Motor neuron (in vitro differentiated cells): ENCODE measurements around the gene SPACDR. TPM values are rescaled to one million over a fixed set of nuclear protein-coding genes. Genes with fewer than 3 reads are reported as not detected.
"Not testable (repeated sequence)": the region's sequence is repeated elsewhere in the genome, so short reads cannot be mapped to it uniquely, and the experiment has no call there.

Experiments
- ATAC-seq, 8 experiments: fragments of 200-7000 bp; cut with Tn5 transposase; replicated peaks in 6 of 8; 2 replicates each; pipeline ENCODE4 v1.8.0; 2021; ENCODE audit warnings: mild to moderate bottlenecking in 8 of 8, moderate library complexity in 8 of 8
- H3K27ac ChIP-seq, 2 donors: fragments of 250-450 bp; sonication (Bioruptor Pico); 2 replicates each; pipeline ENCODE4 v1.9.0; 2021; ENCODE audit warnings: antibody characterized with exemption in 2 of 2, mild to moderate bottlenecking in 2 of 2, moderate library complexity in 1 of 2
- H3K4me1 ChIP-seq, 2 donors: fragments of 250-450 bp; sonication (Bioruptor Pico); replicated peaks in 1 of 2; 2 replicates each; pipeline ENCODE4 v1.6.1; 2021; ENCODE audit warnings: antibody characterized with exemption in 2 of 2, mild to moderate bottlenecking in 2 of 2, moderate library complexity in 1 of 2
- H3K4me3 ChIP-seq, 5 donors: fragments of 250-450 bp; sonication (Bioruptor Pico); 2 replicates each; pipeline ENCODE4 v1.9.0; 2021; ENCODE audit warnings: antibody characterized with exemption in 5 of 5, mild to moderate bottlenecking in 5 of 5, moderate library complexity in 4 of 5
- WGBS, 10 experiments: fragments of 450-650 bp; shearing (Covaris generic); methylation state at CpG; one replicate each; pipeline ENCODE4 v1.0.0; 2022; 5-methylcytosine and 5-hydroxymethylcytosine counted together
- in situ Hi-C, 9 experiments: fragments of 400-800 bp; cut with MboI; loops; one replicate each; pipeline ENCODE4 v1.15.0; 2021; ENCODE audit warnings: low sequenced_read_pairs in 9 of 9, low pct_unique_long_range_greater_than_20kb in 2 of 9; ENCODE audit not compliant: unreplicated experiment in 9 of 9
- total RNA-seq, 8 experiments: library from RNA; unstranded; fragments of 300-600 nt; gene quantifications; 2 replicates each; pipeline versions ENCODE4 v1.2.3 to v1.2.4, GENCODE V29; 2022

SPACDR gene
- total RNA-seq, 8 experiments from 2014 or later, result 0.38 to 2.7 (median 0.81) TPM; not detected in 1

DNA sequence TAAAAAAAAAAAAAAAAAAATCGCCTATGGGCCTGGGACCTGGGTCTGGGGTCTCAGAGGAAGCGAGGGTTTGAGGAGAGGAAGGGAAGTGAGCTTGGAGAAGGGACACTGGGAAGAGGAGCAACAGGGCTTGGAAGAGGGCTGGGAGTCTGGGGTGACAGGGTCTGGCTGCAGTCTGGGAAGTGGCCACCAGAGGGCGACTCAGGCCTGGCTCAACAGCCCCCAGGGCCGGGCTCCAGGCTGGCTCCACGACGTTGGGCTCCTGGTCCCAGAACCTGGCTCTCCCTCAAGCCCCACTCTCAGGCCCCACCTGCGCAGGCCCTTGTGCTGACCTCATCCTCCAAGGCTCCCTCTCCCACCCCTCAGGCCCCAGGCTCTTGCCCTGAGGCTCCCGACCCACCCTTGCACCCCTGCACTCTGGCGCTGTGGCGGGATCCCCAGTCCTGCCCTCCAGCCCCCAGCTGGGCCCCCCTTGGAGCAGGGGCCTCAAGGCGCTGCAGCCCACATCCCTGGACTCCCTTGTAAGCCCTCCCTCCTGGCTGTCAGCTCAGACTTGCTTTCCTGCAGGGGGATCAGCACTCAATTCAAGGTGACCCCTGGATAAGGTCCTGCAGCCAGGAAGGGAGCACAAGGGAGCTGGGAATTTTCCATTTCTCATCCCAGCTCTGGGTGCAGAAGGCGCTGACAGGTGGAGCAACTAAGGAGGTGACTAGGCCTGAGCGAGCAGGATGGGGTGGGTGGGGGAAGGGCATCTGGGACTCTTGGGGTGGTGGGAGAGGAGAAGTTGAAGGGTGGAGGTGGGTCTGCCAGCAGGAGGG is 5.4 kb upstream of the SPACDR start:
- Histone ChIP-seq H3K4me1 (peaks cover 3 to 15% of the 10 kb centered on the region in 2 donors), H3K27ac (peak overlapping the region in 1 of 2 donors; percentile 48), H3K4me3 (no peak overlapping the region)
- WGBS, 10 experiments, result 0% methylated on average over 1 to 3 of the region's 13 CpGs; no CpG with 5 or more reads in 3 of the 10 experiments
- peak; percentile 69 to 89 (median 85) for ATAC-seq
- in situ Hi-C loops, result loop anchor here in 6 of 9 experiments (10.0 to 25.0 kb wide), 3 partner anchors 85 to 393 kb away; partner anchors contain the start of genes SLC12A9 (in 5 of the 6), TRIP6 (in 5 of the 6) and SAP25 (in 4 of the 6)

DNA sequence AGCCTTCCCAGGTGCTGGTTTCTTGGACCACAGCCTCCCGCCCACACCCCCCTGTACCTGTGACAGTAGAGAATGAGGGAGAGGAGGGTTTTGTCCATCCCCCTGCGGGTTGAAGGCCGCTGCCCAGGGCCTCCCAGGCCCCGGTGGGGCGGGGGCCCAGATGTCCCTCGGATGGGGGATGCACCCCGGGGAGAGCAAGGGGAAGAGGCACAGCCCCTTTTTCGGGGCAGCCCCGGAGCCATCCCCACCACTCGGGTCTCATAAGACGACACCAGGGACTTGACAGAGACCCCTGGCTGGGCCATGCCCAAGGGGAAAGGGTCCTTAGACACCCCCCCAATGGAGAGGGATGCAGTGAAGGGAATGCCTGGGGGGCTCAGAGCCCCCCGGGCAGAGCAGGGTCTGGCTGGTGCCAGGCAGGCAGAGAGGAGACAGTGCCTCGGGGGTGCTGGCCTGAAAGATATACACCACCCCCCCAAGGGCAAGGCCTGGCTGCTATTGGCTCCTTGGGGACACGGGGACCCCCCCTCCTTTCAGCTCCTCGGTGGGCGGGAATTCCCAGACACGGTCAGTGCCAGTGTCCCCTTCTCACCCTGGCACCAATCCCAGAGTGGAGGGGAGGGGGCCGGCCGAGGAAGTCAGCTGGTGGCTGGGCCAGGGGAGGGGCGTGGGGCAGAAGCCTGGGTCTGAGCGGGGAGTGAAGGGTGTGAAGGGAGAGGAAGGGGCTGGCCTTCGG is 3.7 kb upstream of the SPACDR start:
- no peak overlapping the region for H3K27ac ChIP-seq
- ATAC-seq, result peak in 2 of 8 experiments; percentile 1 to 7
- no peak overlapping the region for H3K4me3 ChIP-seq
- WGBS, 10 experiments, result 74% methylated on average over 3 of the region's 22 CpGs; no CpG with 5 or more reads in 9 of the 10 experiments
- H3K4me1 ChIP-seq, result peaks cover 3 to 15% of the 10 kb centered on the region in 2 donors
- in situ Hi-C loops, result loop anchor here in 5 of 9 experiments (25.0 kb wide), 2 partner anchors 94 to 394 kb away; partner anchors contain the start of genes SLC12A9 (in 5 of the 5), TRIP6 (in 5 of the 5) and SAP25 (in 4 of the 5)

DNA sequence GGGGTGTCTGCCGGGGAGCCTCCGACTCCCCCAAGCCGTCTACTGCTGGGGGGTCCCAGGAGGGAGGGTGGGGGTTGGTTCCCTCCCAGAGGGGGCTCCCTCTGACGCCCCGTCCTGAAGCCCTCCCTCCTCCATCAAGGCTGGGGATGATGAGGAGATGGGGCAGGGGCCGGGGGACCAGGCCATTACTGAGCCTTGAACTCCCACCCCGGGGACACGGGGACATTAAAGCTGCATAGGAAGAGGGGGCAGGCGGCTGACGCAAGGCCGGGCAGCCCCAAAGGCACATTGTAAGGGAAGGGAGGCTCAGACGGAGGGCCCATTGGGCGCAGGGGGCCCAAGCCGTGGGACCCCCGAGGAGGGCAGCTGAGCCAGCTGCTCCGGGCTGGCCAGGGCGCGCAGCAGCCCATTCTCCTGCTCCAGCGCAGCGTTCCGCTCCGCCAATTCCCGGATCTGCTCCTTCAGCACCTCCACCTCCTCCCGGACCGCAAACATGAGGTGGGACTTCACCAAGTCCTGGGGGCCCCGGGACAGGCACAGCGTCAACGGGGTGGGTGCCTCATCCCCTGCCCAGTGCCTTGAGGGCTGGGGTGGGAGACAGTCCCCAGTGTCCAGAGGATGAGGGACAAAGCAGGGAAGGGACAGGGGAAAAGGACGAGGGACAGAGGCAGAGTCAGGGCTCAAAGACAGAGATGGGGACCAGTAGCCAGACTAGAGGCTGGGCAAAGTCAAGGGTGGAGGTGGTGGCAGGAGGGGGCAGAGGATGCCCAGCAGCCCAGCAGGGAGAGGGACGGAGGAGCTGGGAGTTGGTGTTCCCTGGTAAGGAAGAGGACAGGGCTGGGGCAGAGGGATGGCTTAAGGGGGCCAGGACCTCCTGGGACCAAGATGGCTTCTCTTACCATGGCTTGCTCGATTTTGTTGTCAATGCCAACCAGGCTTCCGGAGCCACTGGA is 2.9 kb upstream of the SPACDR start:
- H3K27ac ChIP-seq, result no peak overlapping the region
- 0 to 100% (median 77%) methylated on average over 1 to 3 of the region's 32 CpGs; no CpG with 5 or more reads in 5 of the 10 experiments for WGBS, 10 experiments
- no peak for ATAC-seq
- H3K4me3 ChIP-seq, result no peak overlapping the region
- in situ Hi-C loops, result loop anchor here in 5 of 9 experiments (25.0 kb wide), 2 partner anchors 95 to 395 kb away; partner anchors contain the start of genes SLC12A9 (in 5 of the 5), TRIP6 (in 5 of the 5) and SAP25 (in 4 of the 5)
- peaks cover 3 to 15% of the 10 kb centered on the region in 2 donors for H3K4me1 ChIP-seq

DNA sequence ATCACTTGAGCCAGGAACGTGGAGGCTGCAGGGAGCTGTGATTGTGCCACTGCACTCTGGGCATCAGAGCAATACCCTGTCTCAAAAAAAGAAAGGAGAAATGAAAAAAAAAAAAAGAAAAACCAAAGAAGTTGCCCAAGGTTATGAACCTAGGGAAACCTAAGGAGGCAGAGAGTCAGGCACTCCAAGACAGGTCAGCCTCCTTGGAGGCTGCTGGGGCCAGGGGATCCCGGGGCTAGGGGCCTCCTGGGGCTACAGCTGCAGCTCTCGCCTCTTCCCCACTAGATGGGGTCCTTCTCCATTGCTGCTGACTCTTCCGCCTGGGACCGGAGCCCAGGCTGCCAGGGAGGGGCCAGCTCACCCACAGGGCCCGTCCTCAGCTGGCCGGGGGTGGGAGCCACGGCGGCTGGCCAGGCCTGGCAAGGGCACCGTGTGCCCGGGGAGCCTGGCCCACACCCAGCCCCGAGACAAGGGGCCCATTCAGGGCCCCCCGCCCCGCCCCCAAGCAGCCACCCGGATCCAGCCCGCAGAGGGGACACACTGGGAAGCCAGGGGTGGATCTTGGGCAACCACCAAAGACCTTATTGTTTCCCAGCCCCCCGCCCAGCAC is 1.7 kb upstream of the SPACDR start:
- in situ Hi-C loops, result loop anchor here in 5 of 9 experiments (25.0 kb wide), 2 partner anchors 96 to 396 kb away; partner anchors contain the start of genes SLC12A9 (in 5 of the 5), TRIP6 (in 5 of the 5) and SAP25 (in 4 of the 5)
- H3K4me3 ChIP-seq, result no peak overlapping the region
- H3K4me1 ChIP-seq, result peaks cover 3 to 15% of the 10 kb centered on the region in 2 donors
- ATAC-seq, result peak; percentile 64 to 92 (median 74)
- H3K27ac ChIP-seq, result no peak overlapping the region
- 17 to 100% (median 68%) methylated on average over 1 to 6 of the region's 17 CpGs; no CpG with 5 or more reads in 4 of the 10 experiments for WGBS, 10 experiments

DNA sequence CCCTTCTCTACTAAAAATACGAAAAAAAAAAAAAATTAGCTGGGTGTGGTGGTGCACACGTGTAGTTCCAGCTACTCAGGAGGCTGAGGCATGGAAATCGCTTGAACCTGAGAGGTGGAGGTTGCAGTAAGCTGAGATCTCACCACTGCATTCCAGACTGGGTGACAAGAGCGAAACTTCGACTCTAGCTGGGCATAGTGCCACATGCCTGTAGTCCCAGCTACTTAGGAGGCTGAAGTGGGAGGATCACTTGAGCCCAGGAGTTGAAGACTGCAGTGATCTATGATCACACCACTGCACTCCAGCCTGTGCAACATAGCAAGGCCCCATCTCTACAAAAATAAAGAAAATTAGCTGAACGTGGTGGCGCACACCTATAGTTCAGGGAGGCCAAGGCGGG is 1.2 kb upstream of the SPACDR start:
- Histone ChIP-seq H3K27ac (no peak overlapping the region), H3K4me3 (no peak overlapping the region), H3K4me1 (peaks cover 3 to 15% of the 10 kb centered on the region in 2 donors)
- in situ Hi-C loops, result loop anchor here in 5 of 9 experiments (25.0 kb wide), 2 partner anchors 97 to 397 kb away; partner anchors contain the start of genes SLC12A9 (in 5 of the 5), TRIP6 (in 5 of the 5) and SAP25 (in 4 of the 5)
- WGBS, 10 experiments, result 40 to 100% (median 83%) methylated on average over 1 to 6 of the region's 8 CpGs; no CpG with 5 or more reads in 2 of the 10 experiments
- no peak for ATAC-seq

DNA sequence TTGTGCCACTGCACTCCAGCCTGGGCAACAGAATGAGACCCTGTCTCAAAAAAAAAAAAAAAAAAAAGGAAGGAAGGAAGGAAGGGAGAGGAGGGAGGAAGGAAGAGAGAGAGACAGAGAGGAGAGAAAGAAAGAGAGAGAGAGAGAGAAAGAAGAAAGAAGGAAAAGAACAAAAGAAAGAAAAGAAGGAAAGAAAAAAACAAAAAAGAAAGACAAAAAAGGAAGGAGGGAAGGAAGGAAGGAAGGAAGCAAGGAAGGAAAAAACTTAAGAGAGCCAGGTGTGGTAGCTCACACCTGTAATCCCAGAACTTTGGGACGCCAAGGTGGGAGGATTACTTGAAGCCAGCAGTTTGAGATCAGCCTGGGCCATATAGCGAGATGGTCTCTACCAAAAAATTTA is 731 bp upstream of the SPACDR start:
- peaks cover 3 to 14% of the 10 kb centered on the region in 2 donors for H3K4me1 ChIP-seq
- no peak for ATAC-seq
- 62 to 100% (median 94%) methylated on average over 2 of the region's 2 CpGs; no CpG with 5 or more reads in 1 of the 10 experiments for whole genome bisulfite sequencing, 10 experiments
- H3K27ac ChIP-seq, result no peak overlapping the region
- in situ Hi-C loops, result loop anchor here in 5 of 9 experiments (25.0 kb wide), 2 partner anchors 98 to 398 kb away; partner anchors contain the start of genes SLC12A9 (in 5 of the 5), TRIP6 (in 5 of the 5) and SAP25 (in 4 of the 5)
- H3K4me3 ChIP-seq, result no peak overlapping the region

DNA sequence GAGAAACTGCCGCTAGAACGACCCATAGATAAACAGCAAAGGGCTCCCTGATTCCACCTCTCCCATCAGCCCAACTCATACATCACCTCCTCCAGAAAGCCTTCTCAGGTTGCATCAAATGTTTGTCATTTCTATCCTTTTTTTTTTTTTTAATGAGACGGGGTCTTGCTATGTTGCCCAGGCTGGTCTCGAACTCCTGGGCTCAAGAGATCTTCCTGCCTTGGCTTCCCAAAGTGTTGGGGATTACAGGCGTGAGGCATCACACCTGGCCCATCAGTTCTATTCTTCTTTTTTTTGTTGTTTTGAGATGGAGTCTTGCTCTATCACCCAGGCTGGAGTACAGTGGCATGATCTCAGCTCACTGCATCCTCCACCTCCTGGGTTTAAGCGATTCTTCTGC is 7.0 kb downstream of the SPACDR start:
- no peaks in the 10 kb centered on the region for H3K4me1 ChIP-seq
- ATAC-seq, result no peak
- WGBS, 10 experiments, result 78 to 100% (median 85%) methylated on average over 1 to 5 of the region's 6 CpGs; no CpG with 5 or more reads in 2 of the 10 experiments
- in situ Hi-C loops, result loop anchor here in 5 of 9 experiments (25.0 kb wide), 2 partner anchors 105 to 405 kb away; partner anchors contain the start of genes SLC12A9 (in 5 of the 5), TRIP6 (in 5 of the 5) and SAP25 (in 4 of the 5)
- no peak overlapping the region for H3K27ac ChIP-seq
- no peak overlapping the region for H3K4me3 ChIP-seq

DNA sequence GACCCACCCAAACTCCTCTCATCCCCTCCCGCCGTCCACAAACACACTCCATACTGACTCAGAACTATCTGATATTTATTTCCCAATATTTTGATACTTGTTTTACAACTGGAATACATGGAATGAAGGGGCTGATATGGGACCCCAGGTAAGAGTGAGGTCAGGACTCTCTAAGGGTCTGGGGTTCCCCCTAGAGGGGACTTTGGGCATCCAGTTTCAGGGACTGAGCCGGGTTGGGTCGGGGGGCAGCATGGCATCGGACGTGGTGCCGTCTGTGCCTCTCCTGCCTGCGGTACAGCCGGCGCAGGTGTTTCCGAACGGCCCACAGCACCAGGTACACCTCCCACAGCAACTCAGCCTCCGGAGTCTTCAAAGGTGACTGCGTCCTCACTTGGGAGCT is 7.5 kb downstream of the SPACDR start:
- Histone ChIP-seq H3K4me3 (no peak overlapping the region), H3K4me1 (no peaks in the 10 kb centered on the region), H3K27ac (no peak overlapping the region)
- in situ Hi-C loops, result loop anchor here in 5 of 9 experiments (25.0 kb wide), 2 partner anchors 106 to 406 kb away; partner anchors contain the start of genes SLC12A9 (in 5 of the 5), TRIP6 (in 5 of the 5) and SAP25 (in 4 of the 5)
- ATAC-seq, result no peak
- WGBS, 10 experiments, result 60 to 80% methylated on average over 1 to 3 of the region's 14 CpGs; no CpG with 5 or more reads in 8 of the 10 experiments

DNA sequence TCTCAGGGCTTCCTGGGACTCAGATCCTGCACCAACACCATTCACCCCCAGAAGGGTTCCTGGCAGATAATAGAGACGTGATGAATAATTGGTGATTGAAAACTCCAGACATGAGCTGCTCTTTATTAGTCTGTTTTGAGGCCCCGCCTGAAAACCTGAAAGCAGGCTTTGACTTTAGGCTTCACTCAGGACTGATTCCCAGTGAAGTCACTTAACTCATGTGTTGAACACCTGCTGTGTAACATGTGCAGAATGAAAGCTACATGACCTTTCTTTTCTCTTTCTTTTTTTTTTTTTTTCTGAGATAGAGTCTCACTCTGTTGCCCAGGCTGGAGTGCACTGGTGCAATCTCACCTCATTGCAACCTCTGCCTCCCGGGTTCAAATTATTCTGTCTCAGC is 8.9 kb downstream of the SPACDR start:
- in situ Hi-C loops, result loop anchor here in 5 of 9 experiments (25.0 kb wide), 2 partner anchors 107 to 407 kb away; partner anchors contain the start of genes SLC12A9 (in 5 of the 5), TRIP6 (in 5 of the 5) and SAP25 (in 4 of the 5)
- Histone ChIP-seq H3K4me3 (no peak overlapping the region), H3K27ac (no peak overlapping the region), H3K4me1 (peaks cover 0 to 1% of the 10 kb centered on the region in 2 donors)
- ATAC-seq, result no peak
- 0 to 88% (median 72%) methylated on average over 1 to 2 of the region's 3 CpGs; no CpG with 5 or more reads in 1 of the 10 experiments for WGBS, 10 experiments

DNA sequence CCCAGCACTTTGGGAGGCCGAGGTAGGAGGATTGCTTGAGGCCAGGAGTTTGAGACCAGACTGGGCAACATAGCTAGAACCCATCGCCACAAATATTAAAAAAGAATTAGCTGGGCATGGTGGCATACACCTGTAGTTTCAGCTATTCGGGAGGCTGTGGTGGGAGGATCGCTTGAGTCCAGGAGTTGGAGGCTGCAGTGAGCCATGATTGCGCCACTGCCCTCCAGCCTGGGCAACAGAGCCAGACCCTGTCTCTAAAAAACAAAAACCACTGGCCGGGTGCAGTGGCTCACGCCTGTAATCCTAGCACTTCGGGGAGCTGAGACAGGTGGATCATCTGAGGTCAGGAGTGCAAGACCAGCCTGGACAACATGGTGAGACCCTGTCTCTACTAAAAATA is 10.2 kb downstream of the SPACDR start:
- in situ Hi-C loops, result loop anchor here in 5 of 9 experiments (25.0 kb wide), 2 partner anchors 108 to 408 kb away; partner anchors contain the start of genes SLC12A9 (in 5 of the 5), TRIP6 (in 5 of the 5) and SAP25 (in 4 of the 5)
- not testable (repeated sequence) for H3K4me1 ChIP-seq, H3K27ac ChIP-seq, ATAC-seq, H3K4me3 ChIP-seq
- 47 to 100% (median 88%) methylated on average over 1 to 8 of the region's 8 CpGs; no CpG with 5 or more reads in 3 of the 10 experiments for WGBS, 10 experiments

DNA sequence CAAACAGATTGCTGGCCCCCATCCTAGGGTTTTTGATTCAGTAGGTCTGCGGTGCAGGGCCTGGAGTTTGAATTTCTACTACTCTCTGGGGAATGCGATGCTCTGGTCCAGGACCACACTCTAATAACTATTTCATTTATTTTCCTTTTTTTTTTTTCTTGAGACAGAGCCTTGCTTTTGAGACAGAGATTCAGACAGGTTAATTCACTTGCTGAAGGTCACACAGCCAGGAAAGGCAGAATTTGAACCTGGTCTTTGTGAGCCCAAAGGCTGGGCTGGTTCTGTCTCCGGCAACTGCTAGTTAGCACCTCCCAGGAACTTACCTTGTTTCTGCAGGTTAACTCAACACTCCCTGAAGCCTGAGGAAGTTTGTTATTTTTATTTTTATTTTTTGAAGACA is 11.5 kb downstream of the SPACDR start:
- no peak for ATAC-seq
- Histone ChIP-seq H3K4me3 (no peak overlapping the region), H3K4me1 (peaks cover 0 to 3% of the 10 kb centered on the region in 2 donors), H3K27ac (no peak overlapping the region)
- in situ Hi-C loops, result loop anchor here in 5 of 9 experiments (25.0 kb wide), 2 partner anchors 110 to 410 kb away; partner anchors contain the start of genes SLC12A9 (in 5 of the 5), TRIP6 (in 5 of the 5) and SAP25 (in 4 of the 5)
- WGBS, 10 experiments, result 0 to 100% (median 90%) methylated on average over 1 to 3 of the region's 3 CpGs; no CpG with 5 or more reads in 2 of the 10 experiments
